GM19351 (cell line): Measurements from ENCODE around the gene ECHDC1.
"Not testable (repeated sequence)": the region's sequence is repeated elsewhere in the genome, so short reads cannot be mapped to it uniquely, and the experiment has no call there.

Source experiments
- ATAC-seq: cut with Tn5 transposase; IDR thresholded peaks from one replicate; pipeline ENCODE4 v1.9.1; 2021; ENCODE audit warnings: mild to moderate bottlenecking, moderate library complexity; ENCODE audit not compliant: unreplicated experiment

ECHDC1 gene, protein sequence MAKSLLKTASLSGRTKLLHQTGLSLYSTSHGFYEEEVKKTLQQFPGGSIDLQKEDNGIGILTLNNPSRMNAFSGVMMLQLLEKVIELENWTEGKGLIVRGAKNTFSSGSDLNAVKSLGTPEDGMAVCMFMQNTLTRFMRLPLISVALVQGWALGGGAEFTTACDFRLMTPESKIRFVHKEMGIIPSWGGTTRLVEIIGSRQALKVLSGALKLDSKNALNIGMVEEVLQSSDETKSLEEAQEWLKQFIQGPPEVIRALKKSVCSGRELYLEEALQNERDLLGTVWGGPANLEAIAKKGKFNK

DNA sequence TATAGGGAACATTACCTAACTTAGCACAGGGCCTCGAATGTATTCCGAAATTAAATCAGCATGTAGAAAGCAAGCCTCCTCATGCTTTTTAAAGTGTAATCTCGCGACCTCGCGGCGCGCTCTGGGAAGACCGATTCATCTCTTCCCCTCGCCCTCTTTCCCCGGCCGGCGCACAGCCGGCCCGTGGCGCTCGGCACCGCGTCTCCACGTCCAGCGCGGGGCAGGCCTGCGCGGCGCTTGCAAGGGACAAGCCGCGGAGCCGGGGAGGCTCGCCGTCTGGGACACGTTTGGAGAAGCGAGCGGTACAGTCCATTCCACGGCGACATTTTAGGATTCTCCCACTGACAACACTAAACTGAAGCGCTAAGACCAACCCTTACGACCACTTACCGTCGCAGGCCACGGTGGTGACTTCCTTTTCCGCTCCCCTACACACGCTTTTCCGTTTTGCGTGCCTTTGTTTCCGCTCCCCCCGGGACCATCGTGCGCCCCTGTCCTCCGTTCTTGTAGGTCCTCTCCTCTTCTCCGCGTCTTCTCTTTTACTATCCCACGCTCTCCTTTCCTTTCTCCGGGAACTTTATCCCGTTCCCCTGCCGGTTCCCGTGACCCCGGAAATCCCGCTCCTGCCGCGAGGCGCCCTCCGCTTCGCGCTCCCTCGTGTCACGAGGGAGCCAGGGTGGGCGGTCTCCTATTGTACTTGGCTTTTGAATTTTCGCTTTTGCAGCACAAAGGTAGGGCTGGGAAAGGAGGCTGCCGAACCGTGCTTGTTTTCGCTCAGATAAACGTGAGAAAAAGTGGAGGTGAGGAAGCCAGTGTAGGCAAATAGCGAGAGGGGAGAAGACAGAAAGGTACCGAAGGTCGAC, at the start of gene ECHDC1:
TSS of gene ECHDC1 (minus strand) at position 664 of the 863 bp plus-strand sequence. CDS start 12,581 bp downstream, outside the sequence.
- ATAC-seq: peak; percentile 61

DNA sequence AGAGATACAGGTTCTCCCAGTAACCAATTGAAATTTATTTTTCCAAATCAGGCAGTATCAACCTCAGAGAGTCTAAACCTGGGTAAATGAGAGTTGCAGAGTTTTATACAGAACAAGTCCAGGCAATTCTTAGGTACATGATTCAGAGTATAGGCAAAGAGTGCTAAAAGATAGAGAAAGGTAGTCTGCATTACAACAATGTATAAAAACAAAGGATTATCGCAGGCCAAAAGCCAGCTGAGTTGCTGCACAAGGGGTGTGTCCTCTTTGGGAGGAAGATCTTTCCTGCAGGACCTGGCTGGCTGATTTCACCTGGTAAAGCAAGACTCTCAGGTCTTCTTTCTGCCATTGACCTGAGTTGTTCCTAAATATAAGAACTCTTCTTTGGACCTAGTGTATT, 48.9 kb upstream of the ECHDC1 start:
- no peak for ATAC-seq

DNA sequence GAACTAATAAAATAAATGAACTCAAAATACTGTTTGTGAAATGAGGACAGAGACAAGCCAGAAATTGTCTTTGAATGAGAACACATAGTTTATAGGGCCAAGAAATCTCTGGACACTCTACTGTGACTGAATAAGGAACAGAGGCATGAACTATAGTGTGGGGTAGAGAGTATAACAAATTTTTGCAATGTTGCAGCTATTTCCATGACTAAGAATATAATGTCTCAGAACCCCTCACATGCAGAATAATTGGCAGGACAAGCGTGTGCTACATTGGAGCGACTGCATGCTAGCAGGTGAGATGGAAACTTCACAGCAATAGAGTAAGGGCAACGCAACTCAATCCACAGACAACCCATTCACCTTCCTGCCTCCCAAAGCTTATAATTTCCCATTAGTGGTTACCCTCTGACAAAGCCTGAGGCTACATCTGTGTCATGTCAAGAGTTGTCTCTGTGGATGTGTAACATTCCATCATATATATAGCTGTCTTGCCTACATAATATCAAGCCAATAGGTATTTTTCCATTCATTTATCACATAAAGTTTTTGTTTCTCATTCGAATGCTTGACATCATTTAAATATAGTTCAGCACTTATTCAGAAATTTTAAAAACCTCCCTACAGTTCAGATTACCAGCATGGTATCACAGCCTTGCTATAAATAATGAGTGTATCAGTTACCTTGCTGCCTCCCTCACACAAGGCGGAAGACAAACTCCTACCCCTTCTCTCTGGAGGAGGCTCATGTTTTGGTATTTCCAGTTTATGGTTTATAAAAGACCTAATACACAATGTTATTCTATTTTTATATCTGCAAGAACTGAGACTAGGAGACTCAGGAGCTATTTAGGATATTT, 47.9 kb upstream of the ECHDC1 start:
- no peak for ATAC-seq

DNA sequence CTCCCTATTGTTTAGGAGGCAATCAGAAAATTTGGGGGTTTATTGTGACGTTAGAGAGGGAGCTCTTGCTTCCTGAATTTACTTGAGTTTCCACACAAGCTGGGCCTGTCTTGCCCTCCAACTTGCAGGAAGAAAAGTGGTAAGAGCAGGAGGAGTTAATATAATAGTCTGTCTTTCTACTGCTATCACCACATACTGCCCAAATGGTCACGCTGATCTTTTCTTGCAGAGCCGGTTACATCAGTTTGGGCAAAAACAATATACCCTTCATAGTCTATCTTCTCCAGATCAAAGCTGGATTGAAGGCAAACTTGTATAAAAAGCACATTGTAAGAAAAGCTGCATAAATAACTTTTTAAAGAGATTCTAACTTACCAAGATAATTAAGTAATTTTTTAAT, 46.3 kb upstream of the ECHDC1 start:
- ATAC-seq: no peak

DNA sequence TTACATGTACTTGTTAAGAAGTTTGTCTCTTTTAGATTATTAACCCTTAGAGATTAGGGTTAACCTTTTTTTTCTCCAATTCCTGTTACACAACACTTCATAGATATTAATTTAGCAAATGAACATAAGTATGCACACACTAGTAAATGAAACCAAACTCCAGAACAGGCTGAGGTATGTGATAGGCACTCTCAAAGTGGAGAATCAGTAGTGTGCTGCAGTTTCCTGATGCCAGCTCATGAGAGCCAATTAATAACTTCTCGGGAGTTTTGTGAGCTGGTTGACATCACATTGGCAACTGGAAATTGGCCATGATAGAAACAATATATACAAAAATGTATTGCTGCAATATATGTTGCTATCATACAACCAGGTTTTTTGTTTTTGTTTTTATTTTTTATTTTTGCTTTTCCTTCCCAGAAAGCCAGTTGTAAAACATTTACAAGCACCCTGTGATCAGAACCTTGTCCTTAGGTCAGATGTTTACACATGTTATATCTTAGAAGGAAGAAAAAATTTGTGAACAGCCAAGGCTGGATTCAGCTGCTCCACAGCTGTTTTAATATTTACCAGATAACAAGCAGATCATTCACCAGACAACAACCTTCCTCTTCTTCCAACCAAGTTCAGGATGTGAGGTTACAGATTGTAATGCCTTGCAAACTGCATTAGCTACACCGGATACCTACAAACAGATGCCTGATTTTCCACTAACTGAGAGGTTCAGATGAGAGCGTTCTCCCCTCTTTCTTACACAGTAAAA, 42.4 kb upstream of the ECHDC1 start:
- ATAC-seq: no peak

DNA sequence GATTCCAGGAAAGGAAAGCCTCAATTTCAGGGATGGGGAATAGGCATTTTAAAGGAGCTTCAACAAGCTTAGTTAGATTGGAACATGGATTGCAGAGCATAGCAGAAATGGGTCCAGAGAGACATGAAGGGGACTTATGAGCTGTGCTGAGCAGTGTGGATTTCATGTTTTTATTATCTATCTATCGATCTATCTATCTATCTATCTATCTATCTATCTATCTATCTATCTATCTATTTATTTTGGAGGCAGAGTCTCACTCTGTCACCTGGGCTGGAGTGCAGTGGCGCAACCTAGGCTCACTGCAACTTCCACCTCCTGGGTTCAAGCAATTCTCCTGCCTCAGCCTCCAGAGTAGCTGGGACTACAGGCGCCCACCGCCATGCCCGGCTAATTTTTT, 41.4 kb upstream of the ECHDC1 start:
- not testable (repeated sequence) for ATAC-seq

DNA sequence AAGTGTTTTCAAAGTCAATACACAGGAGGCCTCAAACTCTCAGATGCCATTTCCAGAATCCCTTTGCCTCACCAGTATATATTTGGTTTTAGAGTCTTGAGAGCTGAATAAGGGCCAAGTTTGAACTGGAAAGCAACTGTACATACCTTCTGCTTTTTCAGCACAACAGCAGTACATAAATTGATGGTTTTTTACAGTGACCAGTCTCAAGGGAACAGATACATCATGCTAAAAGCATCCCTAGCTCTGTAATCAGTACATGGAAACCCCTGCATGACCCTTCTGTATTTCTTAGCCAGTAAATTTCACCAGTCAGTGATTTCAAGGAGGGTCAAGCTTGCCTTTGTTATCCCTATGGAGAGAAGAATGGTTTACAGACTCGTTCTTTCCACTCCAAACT, 40.6 kb upstream of the ECHDC1 start:
- no peak for ATAC-seq

DNA sequence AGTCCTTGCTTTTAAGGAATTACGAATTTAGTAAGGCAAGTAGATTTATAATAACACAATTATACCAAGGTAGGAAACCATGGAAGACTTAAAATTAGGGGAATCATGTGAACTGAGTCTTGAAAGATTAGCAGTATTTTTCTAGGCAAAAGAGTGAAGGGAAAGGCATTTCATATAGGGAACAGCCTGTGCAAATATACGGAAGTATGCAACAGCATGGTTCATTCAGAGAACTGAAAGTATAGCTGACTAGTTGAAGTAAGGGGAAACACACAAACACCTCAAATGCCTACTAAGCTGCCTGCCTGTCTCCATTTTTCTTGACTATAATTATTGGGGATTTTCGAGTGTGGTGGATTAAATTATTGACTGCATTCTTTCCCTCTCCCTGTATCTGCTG, 39.0 kb upstream of the ECHDC1 start:
- peak; percentile 51 for ATAC-seq

DNA sequence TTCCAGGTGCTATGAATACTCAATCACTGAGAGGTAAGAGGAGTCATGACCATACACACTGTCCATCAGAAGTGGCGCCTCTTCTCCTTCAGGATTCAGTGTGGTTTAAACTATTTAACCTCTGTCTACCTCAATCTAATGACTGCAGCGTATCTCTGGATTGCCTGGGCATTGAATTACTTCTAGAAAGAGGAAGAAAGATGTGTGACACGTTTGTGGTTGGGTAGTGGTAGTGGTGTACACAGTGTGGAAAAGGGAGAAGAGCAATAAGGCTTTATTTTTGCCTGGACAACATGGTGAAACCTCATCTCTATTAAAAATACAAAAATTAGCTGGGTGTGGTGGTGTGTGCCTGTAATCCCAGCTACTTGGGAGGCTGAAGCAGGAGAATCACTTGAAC, 38.0 kb upstream of the ECHDC1 start:
- ATAC-seq: no peak

DNA sequence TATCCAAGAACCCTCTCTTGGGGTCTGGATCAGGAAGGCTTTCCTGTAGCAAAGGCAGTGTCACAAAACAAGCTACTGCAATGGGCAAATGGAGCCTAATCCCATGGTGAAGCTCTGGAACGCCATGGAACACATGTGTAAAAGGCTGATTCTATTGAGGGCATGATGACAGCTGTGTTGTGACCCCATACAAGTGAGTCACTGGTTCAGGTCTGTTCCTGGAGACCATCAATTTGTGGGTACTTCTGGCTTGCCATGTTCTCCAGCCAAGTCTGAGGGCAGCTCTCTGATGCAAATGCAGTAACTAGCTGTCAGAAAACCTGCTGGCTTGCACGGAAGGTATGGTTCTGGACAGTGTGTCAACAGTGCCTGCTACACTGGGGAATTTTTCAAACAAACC, 33.3 kb upstream of the ECHDC1 start:
- no peak for ATAC-seq

DNA sequence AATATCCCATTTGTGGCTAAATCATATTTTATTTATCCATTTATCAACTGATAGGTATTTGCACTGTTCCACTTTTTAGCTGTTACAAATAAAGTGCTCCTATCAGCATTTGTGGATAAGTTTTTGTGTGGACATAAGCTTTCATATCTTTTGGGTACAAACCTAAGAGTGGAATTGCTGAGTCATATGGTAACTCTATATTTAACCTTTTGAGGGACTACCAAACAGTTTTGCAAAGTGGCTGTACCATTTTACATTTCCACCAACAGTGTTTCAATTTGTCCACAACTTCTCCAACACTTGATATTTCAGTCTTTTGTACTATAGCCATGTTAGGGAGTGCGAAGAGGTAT, 23.6 kb upstream of the ECHDC1 start:
- ATAC-seq: no peak

DNA sequence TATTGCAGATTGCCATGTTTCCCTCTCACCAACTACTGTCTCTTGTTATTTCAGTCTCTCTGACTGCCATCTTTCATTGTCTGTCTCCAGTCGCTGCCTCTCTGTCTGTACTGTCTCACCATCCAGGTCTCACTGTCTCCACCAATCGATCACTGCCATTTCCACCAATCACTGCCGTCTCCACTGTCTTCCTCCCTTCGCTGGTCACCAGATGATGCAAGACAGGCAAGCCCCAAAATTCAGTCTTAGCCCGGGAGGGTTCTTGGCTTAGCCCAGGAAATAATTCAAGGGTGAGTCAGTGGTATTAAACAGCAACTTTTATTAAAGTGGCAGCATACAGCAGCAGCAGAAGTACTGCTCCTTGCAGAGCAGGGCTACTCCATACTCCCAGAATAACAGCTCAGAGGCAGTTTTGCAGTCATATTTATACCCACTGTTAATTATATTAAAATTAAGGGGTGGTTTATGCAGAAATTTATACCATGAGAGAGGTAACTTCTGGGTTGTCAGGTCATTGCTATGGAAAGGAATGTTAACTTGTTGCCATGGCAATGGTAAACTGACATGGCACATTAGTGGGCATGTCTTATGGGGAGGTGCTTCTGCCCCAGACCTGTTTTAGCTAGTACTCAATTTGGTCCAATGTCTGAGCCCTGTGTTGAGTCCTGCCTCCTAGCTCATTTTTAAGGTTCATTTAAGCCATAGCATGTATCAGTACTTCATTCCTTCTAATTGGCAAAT, 23.0 kb upstream of the ECHDC1 start:
- no peak for ATAC-seq

DNA sequence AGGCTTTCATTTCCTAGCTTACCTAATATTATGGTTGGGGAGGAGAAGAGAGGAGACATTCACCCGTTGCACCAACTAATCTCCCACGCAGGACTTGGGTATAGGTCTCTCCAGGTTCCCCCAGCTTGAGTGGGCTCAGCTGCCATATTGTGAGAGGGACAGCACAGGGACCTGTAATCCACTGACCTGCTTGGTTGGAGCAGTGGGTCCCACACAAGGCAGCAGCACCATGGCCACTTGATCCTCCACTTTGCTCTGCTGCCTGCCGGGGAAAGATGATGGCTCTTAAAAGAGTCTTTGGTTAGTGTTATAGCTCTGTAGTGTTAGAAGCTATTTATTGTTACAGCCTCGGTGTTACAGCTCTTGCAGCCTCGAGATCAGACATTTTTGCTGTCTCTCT, 22.5 kb upstream of the ECHDC1 start:
- ATAC-seq: no peak

DNA sequence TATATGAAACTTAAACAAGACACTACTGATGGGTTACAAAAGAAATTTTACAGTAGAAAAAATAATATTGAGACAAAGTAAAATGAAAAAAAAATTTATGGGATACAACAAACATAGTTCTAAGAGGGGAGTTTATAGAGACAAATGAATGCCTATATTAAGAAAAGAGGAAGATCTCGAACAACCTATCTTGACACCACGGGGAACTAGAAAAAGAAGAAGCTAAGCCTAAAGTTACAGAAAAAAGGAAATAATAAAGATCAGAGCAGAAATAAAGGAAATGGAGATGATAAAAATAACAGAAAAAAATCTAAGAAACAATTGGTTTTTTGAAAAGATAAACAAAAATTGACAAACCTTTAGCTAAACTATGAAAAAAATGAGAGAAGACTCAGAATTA, 9.1 kb upstream of the ECHDC1 start:
- ATAC-seq: no peak

DNA sequence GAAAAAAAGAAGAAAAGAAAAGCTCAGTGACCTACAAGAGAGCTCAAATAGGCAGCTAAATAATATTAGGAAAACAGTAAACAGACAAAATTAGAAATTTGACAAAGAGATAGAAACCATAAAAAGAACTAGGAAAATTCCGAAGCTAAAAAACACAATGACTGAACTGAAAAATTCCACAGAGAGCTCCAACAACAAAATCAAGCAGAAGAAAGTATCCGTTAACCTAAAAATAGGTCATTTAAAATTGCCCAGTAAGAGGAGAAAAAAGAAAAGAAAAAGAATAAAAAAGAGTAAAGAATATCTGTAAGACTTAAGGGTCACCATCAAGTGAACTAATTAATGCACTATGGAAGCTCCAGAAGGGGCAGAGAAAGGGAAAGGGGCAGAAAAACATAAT, 6.6 kb upstream of the ECHDC1 start:
- ATAC-seq: no peak

DNA sequence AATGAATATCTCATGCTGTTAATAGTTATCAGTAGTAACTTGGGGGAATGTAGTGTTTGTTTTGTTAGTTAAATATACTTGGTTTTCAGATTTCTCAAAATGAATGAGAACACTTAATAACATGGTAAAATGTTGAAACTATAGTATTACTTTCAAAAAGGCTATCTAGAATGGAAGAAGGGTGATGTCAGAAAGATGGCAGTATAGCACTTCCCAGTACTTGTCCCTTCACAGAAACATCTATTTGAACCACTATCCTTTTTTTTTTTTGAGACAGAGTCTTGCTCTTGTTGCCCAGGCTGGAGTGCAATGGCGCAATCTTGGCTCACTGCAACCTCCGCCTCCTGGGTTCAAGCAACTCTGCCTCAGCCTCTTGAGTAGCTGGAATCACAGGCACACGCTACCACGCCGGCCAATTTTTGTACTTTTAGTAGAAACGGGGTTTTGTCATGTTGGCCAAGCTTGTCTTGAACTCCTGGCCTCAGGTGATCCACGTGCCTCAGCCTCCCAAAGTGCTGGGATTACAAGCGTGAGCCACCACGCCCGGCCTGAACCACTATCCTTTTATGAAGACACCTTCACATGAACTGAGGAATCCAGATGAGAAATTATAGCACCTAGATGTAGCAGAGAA, 4.7 kb upstream of the ECHDC1 start:
- ATAC-seq: no peak

DNA sequence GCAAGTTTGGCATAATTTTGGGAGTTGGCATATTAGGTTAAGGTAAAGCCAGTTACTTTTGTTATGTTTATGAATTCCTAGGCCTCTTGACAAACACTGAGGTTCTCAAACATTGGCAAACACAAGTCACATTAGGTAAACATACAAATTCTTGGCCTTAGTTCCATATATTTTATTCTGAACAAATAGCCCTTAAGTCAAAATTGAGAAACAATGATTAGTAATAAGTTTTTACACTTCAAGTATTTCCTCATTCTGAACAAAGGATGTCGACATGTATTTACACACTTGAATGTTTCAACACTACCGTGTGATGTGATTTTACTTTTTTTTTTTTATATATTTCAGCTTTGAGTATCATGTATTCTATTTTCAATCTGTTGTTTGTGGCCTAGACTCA, 3.8 kb upstream of the ECHDC1 start:
- ATAC-seq: no peak

DNA sequence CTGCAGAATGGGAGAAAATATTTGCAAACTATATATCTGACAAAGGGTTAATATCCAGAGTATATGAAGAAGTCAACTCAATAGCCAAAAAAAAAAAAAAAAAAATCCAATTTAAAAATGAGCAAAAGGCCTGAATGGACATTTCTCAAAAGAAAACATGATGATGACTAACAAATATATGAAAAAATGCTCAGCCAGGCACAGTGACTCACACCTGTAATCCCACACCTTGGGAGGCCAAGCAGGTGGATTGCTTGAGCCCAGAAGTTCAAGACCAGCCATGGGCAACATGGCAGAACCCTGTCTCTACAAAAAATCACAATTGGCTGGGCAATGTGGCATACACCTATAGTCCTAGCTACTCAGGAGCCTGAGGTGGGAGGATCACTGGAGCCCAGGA, 2.1 kb upstream of the ECHDC1 start:
- ATAC-seq: no peak

DNA sequence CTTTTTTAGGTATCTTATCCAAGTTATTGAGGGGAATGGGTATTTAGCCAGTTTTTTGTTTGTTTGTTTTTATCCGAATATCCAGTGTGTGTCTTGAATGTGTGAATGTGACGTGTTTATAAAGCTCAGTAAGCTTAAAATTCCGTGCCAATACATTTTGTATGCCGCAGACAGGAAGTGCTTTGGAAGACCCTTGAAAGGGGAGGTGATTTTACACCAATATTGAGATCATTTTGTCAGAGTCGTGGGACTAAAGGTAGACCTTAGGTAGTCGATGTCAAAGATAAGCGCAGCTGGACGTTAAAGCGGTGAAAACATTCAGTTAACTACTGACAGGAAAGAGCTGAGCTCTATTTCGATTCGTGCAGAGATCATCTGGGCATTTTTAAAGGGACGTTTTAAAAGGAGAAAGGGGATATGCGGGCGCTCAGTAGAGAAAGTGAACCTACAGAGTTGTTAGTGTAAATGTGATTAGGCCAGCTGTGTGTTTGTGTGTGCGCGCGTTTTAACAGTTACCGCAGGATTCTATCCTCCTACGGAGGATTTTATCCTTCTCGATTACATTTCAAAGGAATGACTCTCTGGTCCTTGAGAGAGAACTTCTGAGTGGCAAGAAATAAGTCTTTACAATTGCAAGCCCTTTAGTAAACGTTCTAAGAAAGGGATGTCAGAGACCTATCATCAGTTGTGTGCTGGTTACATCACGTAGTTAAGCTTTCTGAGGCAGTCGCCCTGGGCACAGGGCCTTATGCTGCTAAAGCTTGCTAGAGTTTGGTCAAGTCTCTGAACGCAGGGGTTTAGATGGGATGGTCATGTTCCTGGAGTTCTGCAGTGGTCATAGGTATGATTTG, 625 bp upstream of the ECHDC1 start:
- ATAC-seq: no peak
